Lower leg skin (tissue), 4 donors: ENCODE measurements around the gene AKIRIN1. TPM values are rescaled to one million over a fixed set of nuclear protein-coding genes. Genes with fewer than 3 reads are reported as not detected.

Experiments
- DNase-seq, 2 donors: peaks; one replicate each; pipeline ENCODE4 v3.0.0-alpha.2; 2019; ENCODE audit warnings: low spot score in 2 of 2
- H3K4me3 ChIP-seq: fragments of 200-600 bp; sonication (generic); 2 replicates; pipeline ENCODE4 v1.5.1; 2017; ENCODE audit warnings: mild to moderate bottlenecking, low read depth; ENCODE audit not compliant: poor library complexity, severe bottlenecking
- CTCF ChIP-seq, 3 donors: fragments of 450-650 bp; IDR thresholded peaks; one replicate each; pipeline ENCODE4 v1.5.1; 2016; ENCODE audit warnings: antibody characterized with exemption in 3 of 3, mild to moderate bottlenecking in 3 of 3, moderate library complexity in 2 of 3
- POLR2A ChIP-seq, 2 donors: fragments of 450-650 bp; IDR thresholded peaks; one replicate each; pipeline ENCODE4 v1.6.1; 2016 to 2017; ENCODE audit warnings: antibody characterized with exemption in 2 of 2, mild to moderate bottlenecking in 1 of 2, moderate library complexity in 1 of 2
- WGBS, 2 donors: methylation state at CpG; one replicate each; pipeline ENCODE4 v1.1.5; 2018; 5-methylcytosine and 5-hydroxymethylcytosine counted together
- intact Hi-C: fragments of 100-400 bp; cut with DNase I; formaldehyde crosslinking; loops from one replicate; pipeline ENCODE4 v1.15.0; 2023; ENCODE audit warnings: low total_unique reads
- total RNA-seq, 4 donors: library from RNA; depleted of rRNA; stranded (reverse); fragments of >200 nt; gene quantifications; one replicate each; pipeline ENCODE4 v1.1.0, GENCODE V29; 2016

The AKIRIN1 gene
- total RNA-seq, 4 donors from 2014 or later = 22.3 to 36.8 (median 28.7) TPM

- no peak for TF ChIP-seq CTCF (IDR thresholded peaks at IDR 0.05)
- TF ChIP-seq POLR2A (IDR thresholded peaks at IDR 0.05) = no peak
- DNase-seq = no peak
- intact Hi-C loops = no loop called here
- WGBS, 2 donors = 22 to 23% methylated on average over 11 of the region's 11 CpGs
- peak overlapping the region; percentile 97 for H3K4me3 ChIP-seq
Observed at GRCh38 chr1:38992412-38993111, 1.5 kb downstream of the AKIRIN1 start.

GRCh38 chr1:38994196-38994595, 3.1 kb downstream of the AKIRIN1 start:
- TF ChIP-seq POLR2A (IDR thresholded peaks at IDR 0.05) = no peak
- TF ChIP-seq CTCF (IDR thresholded peaks at IDR 0.05) = no peak
- no peak overlapping the region for H3K4me3 ChIP-seq
- intact Hi-C loops = no loop called here
- 78 to 81% methylated on average over 5 of the region's 5 CpGs for WGBS, 2 donors
- no peak for DNase-seq

GRCh38 chr1:38997034-38997900, 6.2 kb downstream of the AKIRIN1 start:
- intact Hi-C loops = no loop called here
- 59 to 63% methylated on average over 4 of the region's 4 CpGs for WGBS, 2 donors
- H3K4me3 ChIP-seq = no peak overlapping the region
- no peak for DNase-seq
- no peak for TF ChIP-seq CTCF (IDR thresholded peaks at IDR 0.05)

GRCh38 chr1:38997901-38998190, 6.8 kb downstream of the AKIRIN1 start:
- TF ChIP-seq CTCF (IDR thresholded peaks at IDR 0.05) (no peak), POLR2A (IDR thresholded peaks at IDR 0.05) (no peak)
- intact Hi-C loops = no loop called here
- no peak for DNase-seq
- 40 to 45% methylated on average over 3 of the region's 3 CpGs for WGBS, 2 donors
- H3K4me3 ChIP-seq = no peak overlapping the region

GRCh38 chr1:39001516-39002421, 10.7 kb downstream of the AKIRIN1 start:
- TF ChIP-seq CTCF (IDR thresholded peaks at IDR 0.05) = no peak
- no peak for TF ChIP-seq POLR2A (IDR thresholded peaks at IDR 0.05)
- H3K4me3 ChIP-seq = no peak overlapping the region
- DNase-seq = no peak
- 55 to 74% methylated on average over 5 of the region's 5 CpGs for WGBS, 2 donors
- intact Hi-C loops = no loop called here
